ENCODE measurements around the gene TEX19.
"Not testable (repeated sequence)": the region's sequence is repeated elsewhere in the genome, so short reads cannot be mapped to it uniquely, and the experiment has no call there.

Gene TEX19

GRCh38 chr17:82408938-82409318 lies 49.9 kb downstream of the TEX19 start:
- Histone ChIP-seq H3K4me3 (ENCODE audit: low read depth, low read length) (no peak overlapping the region), H3K36me3 (ENCODE audit: control insufficient read depth, insufficient read depth, low read length) (peaks cover 2% of the 10 kb centered on the region), H3K9me3 (ENCODE audit: control insufficient read depth, insufficient read depth, low read length) (no peaks in the 10 kb centered on the region), H3K9ac (ENCODE audit: low read depth, low read length) (no peak overlapping the region), H3K27me3 (ENCODE audit: control insufficient read depth, insufficient read depth, low read length) (no peaks in the 10 kb centered on the region), H3K4me1 (ENCODE audit: control insufficient read depth, insufficient read depth, low read length) (no peaks in the 10 kb centered on the region)

GRCh38 chr17:82410014-82410716 lies 51.1 kb downstream of the TEX19 start:
- Histone ChIP-seq H3K36me3 (ENCODE audit: control insufficient read depth, insufficient read depth, low read length) (no peaks in the 10 kb centered on the region), H3K4me1 (ENCODE audit: control insufficient read depth, insufficient read depth, low read length) (no peaks in the 10 kb centered on the region), H3K4me3 (ENCODE audit: low read depth, low read length) (no peak overlapping the region), H3K27me3 (ENCODE audit: control insufficient read depth, insufficient read depth, low read length) (no peaks in the 10 kb centered on the region), H3K9ac (ENCODE audit: low read depth, low read length) (no peak overlapping the region), H3K9me3 (ENCODE audit: control insufficient read depth, insufficient read depth, low read length) (no peaks in the 10 kb centered on the region)

- Histone ChIP-seq H3K36me3 (ENCODE audit: control insufficient read depth, insufficient read depth, low read length) (no peaks in the 10 kb centered on the region), H3K9me3 (ENCODE audit: control insufficient read depth, insufficient read depth, low read length) (no peaks in the 10 kb centered on the region), H3K9ac (ENCODE audit: low read depth, low read length) (no peak overlapping the region), H3K4me1 (ENCODE audit: control insufficient read depth, insufficient read depth, low read length) (no peaks in the 10 kb centered on the region), H3K27me3 (ENCODE audit: control insufficient read depth, insufficient read depth, low read length) (no peaks in the 10 kb centered on the region), H3K4me3 (ENCODE audit: low read depth, low read length) (no peak overlapping the region)
These were observed 52.5 kb downstream of the TEX19 start for GRCh38 chr17:82411396-82412053.

GRCh38 chr17:82412081-82412480 lies 53.0 kb downstream of the TEX19 start:
- not testable (repeated sequence) for H3K9me3 ChIP-seq (ENCODE audit: control insufficient read depth, insufficient read depth, low read length); H3K9ac ChIP-seq (ENCODE audit: low read depth, low read length); H3K27me3 ChIP-seq (ENCODE audit: control insufficient read depth, insufficient read depth, low read length); H3K36me3 ChIP-seq (ENCODE audit: control insufficient read depth, insufficient read depth, low read length); H3K4me1 ChIP-seq (ENCODE audit: control insufficient read depth, insufficient read depth, low read length); H3K4me3 ChIP-seq (ENCODE audit: low read depth, low read length)

GRCh38 chr17:82412535-82413520 lies 53.8 kb downstream of the TEX19 start:
- Histone ChIP-seq H3K4me1 (ENCODE audit: control insufficient read depth, insufficient read depth, low read length) (no peaks in the 10 kb centered on the region), H3K4me3 (ENCODE audit: low read depth, low read length) (no peak overlapping the region), H3K9ac (ENCODE audit: low read depth, low read length) (no peak overlapping the region), H3K9me3 (ENCODE audit: control insufficient read depth, insufficient read depth, low read length) (no peaks in the 10 kb centered on the region), H3K36me3 (ENCODE audit: control insufficient read depth, insufficient read depth, low read length) (no peaks in the 10 kb centered on the region), H3K27me3 (ENCODE audit: control insufficient read depth, insufficient read depth, low read length) (no peaks in the 10 kb centered on the region)

Data from iPS-15b (cell line).